BLaER1 (cell line): ENCODE results near the gene HIPK1.
"Not testable (repeated sequence)": the region's sequence is repeated elsewhere in the genome, so short reads cannot be mapped to it uniquely, and the experiment has no call there.

ENCODE experiments used
- H3K27ac ChIP-seq: shearing (Covaris generic); formaldehyde crosslinking; 2 replicates; pipeline ENCODE4 v1.8.1; 2022
- H3K27me3 ChIP-seq: shearing (Covaris generic); formaldehyde crosslinking; 2 replicates; pipeline ENCODE4 v1.8.1; 2022
- H3K36me3 ChIP-seq: shearing (Covaris generic); formaldehyde crosslinking; 2 replicates; pipeline ENCODE4 v1.8.1; 2022
- H3K4me1 ChIP-seq: shearing (Covaris generic); formaldehyde crosslinking; 2 replicates; pipeline ENCODE4 v1.8.1; 2022
- H3K4me2 ChIP-seq: shearing (Covaris generic); formaldehyde crosslinking; 2 replicates; pipeline ENCODE4 v1.8.1; 2022
- H3K4me3 ChIP-seq: shearing (Covaris generic); formaldehyde crosslinking; 2 replicates; pipeline ENCODE4 v1.8.1; 2022
- H3K9ac ChIP-seq: shearing (Covaris generic); formaldehyde crosslinking; 2 replicates; pipeline ENCODE4 v1.8.1; 2022
- H3K9me3 ChIP-seq: shearing (Covaris generic); formaldehyde crosslinking; 2 replicates; pipeline ENCODE4 v1.8.1; 2022
- H4K20me1 ChIP-seq: shearing (Covaris generic); formaldehyde crosslinking; 2 replicates; pipeline ENCODE4 v1.8.1; 2022
- Cebpa-rat ChIP-seq: shearing (Covaris generic); IDR thresholded peaks from 2 replicates; pipeline ENCODE4 v1.8.1; 2022

The HIPK1 gene

GRCh38 chr1:114002492-114003239 lies 73.5 kb downstream of the HIPK1 start:
- H3K27me3 ChIP-seq, result no peaks in the 10 kb centered on the region
- H3K4me1 ChIP-seq, result peaks cover 41% of the 10 kb centered on the region
- H4K20me1 ChIP-seq, result no peaks in the 10 kb centered on the region
- peaks cover 22% of the 10 kb centered on the region for H3K9me3 ChIP-seq
- H3K36me3 ChIP-seq, result no peaks in the 10 kb centered on the region
- no peak for TF ChIP-seq Cebpa-rat
- peak overlapping the region; percentile 59 for H3K27ac ChIP-seq
- H3K9ac ChIP-seq, result peak overlapping the region; percentile 51; the same call in 1 of the 2 replicates
- peak overlapping the region; percentile 76 for H3K4me2 ChIP-seq
- peak overlapping the region; percentile 43 for H3K4me3 ChIP-seq

DNA sequence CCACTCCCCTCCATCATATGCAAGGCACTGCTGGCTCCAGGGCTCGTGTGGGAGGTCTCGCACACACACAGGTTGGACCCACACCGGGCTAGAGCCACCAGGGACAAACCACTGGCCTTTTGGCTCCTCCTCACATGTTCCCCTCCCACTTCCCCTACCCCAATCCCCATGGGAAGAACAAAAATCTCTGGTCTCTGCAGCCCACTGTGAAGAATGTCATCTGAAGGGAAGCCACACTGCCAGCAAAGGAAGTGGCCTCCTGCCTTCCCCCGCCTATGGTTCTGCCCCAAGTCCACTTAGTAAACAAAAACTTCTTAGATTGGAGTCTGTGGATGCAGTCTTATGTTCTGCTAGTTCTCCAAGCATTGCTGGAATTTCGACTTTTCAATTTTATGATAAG lies 74.3 kb downstream of the HIPK1 start:
- peaks cover 24% of the 10 kb centered on the region for H3K9me3 ChIP-seq
- peaks cover 38% of the 10 kb centered on the region for H3K4me1 ChIP-seq
- H3K4me2 ChIP-seq, result peak overlapping the region; percentile 76
- H3K27ac ChIP-seq, result peak overlapping the region; percentile 59
- H4K20me1 ChIP-seq, result no peaks in the 10 kb centered on the region
- H3K4me3 ChIP-seq, result peak overlapping the region; percentile 43
- peak overlapping the region; percentile 33; the same call in 1 of the 2 replicates for H3K9ac ChIP-seq
- no peak for TF ChIP-seq Cebpa-rat
- no peaks in the 10 kb centered on the region for H3K36me3 ChIP-seq
- H3K27me3 ChIP-seq, result no peaks in the 10 kb centered on the region

- peaks cover 24% of the 10 kb centered on the region for H3K9me3 ChIP-seq
- H4K20me1 ChIP-seq, H3K27me3 ChIP-seq, H3K4me2 ChIP-seq, H3K27ac ChIP-seq, H3K9ac ChIP-seq, H3K4me3 ChIP-seq, H3K36me3 ChIP-seq: not testable (repeated sequence)
- peaks cover 33% of the 10 kb centered on the region for H3K4me1 ChIP-seq
Observed at GRCh38 chr1:114006825-114007224, 77.7 kb downstream of the HIPK1 start.

- no peak overlapping the region for H3K4me3 ChIP-seq
- no peaks in the 10 kb centered on the region for H3K27me3 ChIP-seq
- H3K9me3 ChIP-seq, result peaks cover 24% of the 10 kb centered on the region
- H4K20me1 ChIP-seq, result no peaks in the 10 kb centered on the region
- no peak overlapping the region for H3K9ac ChIP-seq
- no peak overlapping the region for H3K27ac ChIP-seq
- no peaks in the 10 kb centered on the region for H3K36me3 ChIP-seq
- TF ChIP-seq Cebpa-rat, result no peak
- peaks cover 16% of the 10 kb centered on the region for H3K4me1 ChIP-seq
- H3K4me2 ChIP-seq, result no peak overlapping the region
Observed at GRCh38 chr1:114008480-114008941, 79.4 kb downstream of the HIPK1 start.

- H3K36me3 ChIP-seq, result no peaks in the 10 kb centered on the region
- no peaks in the 10 kb centered on the region for H4K20me1 ChIP-seq
- peaks cover 12% of the 10 kb centered on the region for H3K4me1 ChIP-seq
- H3K4me3 ChIP-seq, result no peak overlapping the region
- no peak overlapping the region for H3K4me2 ChIP-seq
- H3K9me3 ChIP-seq, result peaks cover 24% of the 10 kb centered on the region
- no peak overlapping the region for H3K27ac ChIP-seq
- TF ChIP-seq Cebpa-rat, result no peak
- H3K9ac ChIP-seq, result no peak overlapping the region
- H3K27me3 ChIP-seq, result no peaks in the 10 kb centered on the region
Observed at GRCh38 chr1:114008993-114009392, 79.9 kb downstream of the HIPK1 start.

DNA sequence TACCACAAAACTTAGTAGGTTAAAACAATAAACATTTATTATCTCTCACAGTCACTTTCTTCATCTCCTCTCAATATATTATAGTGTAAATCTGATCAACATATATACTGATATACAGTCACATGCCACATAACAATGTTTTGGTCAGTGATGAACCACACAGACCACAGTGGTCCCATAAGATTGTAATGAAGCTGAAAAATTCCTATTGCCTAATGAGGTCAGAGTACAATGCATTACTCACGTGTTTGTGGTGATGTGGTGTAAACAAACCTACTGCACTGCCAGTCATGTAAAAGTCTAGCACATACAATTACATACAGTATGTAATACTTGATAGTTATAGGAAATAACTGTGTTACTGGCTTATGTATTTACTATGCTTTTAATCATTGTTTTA lies 80.3 kb downstream of the HIPK1 start:
- no peaks in the 10 kb centered on the region for H4K20me1 ChIP-seq
- TF ChIP-seq Cebpa-rat, result no peak
- H3K27me3 ChIP-seq, result no peaks in the 10 kb centered on the region
- no peak overlapping the region for H3K4me2 ChIP-seq
- H3K9me3 ChIP-seq, result peaks cover 24% of the 10 kb centered on the region
- H3K4me3 ChIP-seq, result no peak overlapping the region
- H3K9ac ChIP-seq, result no peak overlapping the region
- peaks cover 8% of the 10 kb centered on the region for H3K4me1 ChIP-seq
- H3K36me3 ChIP-seq, result no peaks in the 10 kb centered on the region
- no peak overlapping the region for H3K27ac ChIP-seq

- no peak overlapping the region for H3K4me2 ChIP-seq
- H3K36me3 ChIP-seq, result no peaks in the 10 kb centered on the region
- H4K20me1 ChIP-seq, result no peaks in the 10 kb centered on the region
- H3K9ac ChIP-seq, result no peak overlapping the region
- peaks cover 20% of the 10 kb centered on the region for H3K9me3 ChIP-seq
- TF ChIP-seq Cebpa-rat, result no peak
- no peak overlapping the region for H3K4me3 ChIP-seq
- no peak overlapping the region for H3K27ac ChIP-seq
- no peaks in the 10 kb centered on the region for H3K4me1 ChIP-seq
- no peaks in the 10 kb centered on the region for H3K27me3 ChIP-seq
Observed at GRCh38 chr1:114010433-114011184, 81.5 kb downstream of the HIPK1 start.

DNA sequence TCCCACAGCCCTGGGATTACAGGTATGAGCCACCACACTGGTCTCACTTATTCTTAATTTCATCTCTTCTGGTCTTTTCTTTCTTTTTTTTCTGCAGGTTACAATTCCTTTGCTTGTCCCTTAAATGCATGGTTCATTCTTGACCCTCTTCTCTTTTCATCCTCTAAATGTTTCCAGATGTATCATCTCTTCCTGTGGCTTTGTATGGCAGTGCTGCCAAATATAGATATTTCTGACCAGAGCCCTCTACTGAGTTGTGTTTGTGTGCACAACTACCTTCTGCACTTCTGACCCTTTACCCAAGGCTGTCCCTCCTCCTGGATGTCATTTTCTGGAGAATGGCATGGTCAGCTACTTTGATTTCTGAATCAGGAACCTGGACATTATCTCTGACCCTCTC lies 82.7 kb downstream of the HIPK1 start:
- Histone ChIP-seq H3K36me3 (no peaks in the 10 kb centered on the region), H3K4me3 (no peak overlapping the region), H3K27ac (no peak overlapping the region), H3K9ac (no peak overlapping the region), H3K4me2 (no peak overlapping the region), H3K9me3 (peaks cover 10% of the 10 kb centered on the region), H4K20me1 (no peaks in the 10 kb centered on the region), H3K27me3 (no peaks in the 10 kb centered on the region), H3K4me1 (no peaks in the 10 kb centered on the region)
- TF ChIP-seq Cebpa-rat, result no peak

GRCh38 chr1:114015075-114015474 lies 86.0 kb downstream of the HIPK1 start:
- Histone ChIP-seq H3K4me3 (no peak overlapping the region), H3K27me3 (no peaks in the 10 kb centered on the region), H4K20me1 (no peaks in the 10 kb centered on the region), H3K36me3 (no peaks in the 10 kb centered on the region), H3K9ac (no peak overlapping the region), H3K27ac (no peak overlapping the region), H3K4me1 (no peaks in the 10 kb centered on the region), H3K4me2 (no peak overlapping the region), H3K9me3 (peaks cover 14% of the 10 kb centered on the region)
- no peak for TF ChIP-seq Cebpa-rat

- H3K9me3 ChIP-seq, result peaks cover 15% of the 10 kb centered on the region
- H3K9ac ChIP-seq, H3K36me3 ChIP-seq, H4K20me1 ChIP-seq, H3K27me3 ChIP-seq, H3K4me3 ChIP-seq, H3K4me1 ChIP-seq, H3K4me2 ChIP-seq, H3K27ac ChIP-seq: not testable (repeated sequence)
- TF ChIP-seq Cebpa-rat, result 0 out of 2 replicates have a peak, but pooled peaks have one; percentile 13
Observed at GRCh38 chr1:114019724-114020123, 90.6 kb downstream of the HIPK1 start.
